HCT116 (cell line): ENCODE measurements around the gene KLHL25. TPM values are rescaled to one million over a fixed set of nuclear protein-coding genes. Genes with fewer than 3 reads are reported as not detected.

Experiments used
- ATAC-seq: fragments of 200-7000 bp; cut with Tn5 transposase; 2 replicates; pipeline ENCODE4 v1.9.1; 2020; ENCODE audit warnings: mild to moderate bottlenecking, moderate library complexity
- BruUV-seq: library from RNA; stranded (reverse); fragments of 400-500 nt; replicated peaks from 2 replicates; lab custom pipeline; 2021; lab: Mats Ljungman, UMichigan
- CTCF ChIA-PET: fragments of 300-600 bp; sonication (Branson Sonifier 250); formaldehyde crosslinking; loops from one replicate; lab custom pipeline; 2021; ENCODE audit warnings: antibody characterized with exemption; lab: Charles Lee
- POLR2A ChIA-PET: fragments of 300-600, 350-600 bp; sonication (Branson Sonifier 250); formaldehyde crosslinking; loops from one replicate; lab custom pipeline; 2021; ENCODE audit warnings: antibody characterized with exemption; lab: Charles Lee
- RAD21 ChIA-PET, 2 experiments: fragments of 300-600 bp; sonication (Branson Sonifier 250); formaldehyde crosslinking; loops; one replicate each; lab custom pipeline; 2023; ENCODE audit warnings: low total read pairs in 2 of 2; ENCODE audit not compliant: uncharacterized antibody in 2 of 2, unreplicated experiment in 2 of 2, low non-redundant PET in 1 of 2; lab: Charles Lee
- DNase-seq: peaks from one replicate; pipeline ENCODE4 v3.0.0-alpha.2; 2010; ENCODE audit warnings: low read depth, low spot score
- H2AFZ ChIP-seq: fragments of 200-600 bp; shearing (Covaris generic), sonication (generic); 2 replicates; pipeline ENCODE4 v1.6.1; 2017; ENCODE audit warnings: low read depth, mixed run types, mixed read lengths, antibody characterized with exemption, low read length; ENCODE audit not compliant: poor library complexity, severe bottlenecking
- H3K27ac ChIP-seq: 2 replicates; pipeline ENCODE4 v1.5.1; 2012; ENCODE audit warnings: low read depth, low read length
- H3K27me3 ChIP-seq: fragments of 200-600 bp; sonication (generic); 2 replicates; pipeline ENCODE4 v1.6.1; 2016; ENCODE audit warnings: mixed run types, low read length, mixed read lengths; ENCODE audit not compliant: insufficient read depth
- H3K36me3 ChIP-seq, 2 experiments: fragments of 200-500 bp in 1 of 2; fragments of 200-600 bp in 1 of 2; sonication (Bioruptor generic) in 1 of 2; sonication (generic) in 1 of 2; 2 replicates each; pipeline versions ENCODE4 v1.5.1 to v1.6.1; 2014 to 2016; ENCODE audit warnings: low read length in 2 of 2, inconsistent platforms in 1 of 2, mixed read lengths in 1 of 2, mixed run types in 1 of 2; ENCODE audit not compliant: insufficient read depth in 2 of 2, control insufficient read depth in 1 of 2
- H3K4me1 ChIP-seq, 2 experiments: fragments of 200-600 bp in 1 of 2; sonication (generic) in 1 of 2; 2 replicates each; pipeline versions ENCODE4 v1.5.1 to v1.6.1; 2012 to 2017; ENCODE audit warnings: low read length in 2 of 2, inconsistent platforms in 1 of 2, mild to moderate bottlenecking in 1 of 2, mixed read lengths in 1 of 2, mixed run types in 1 of 2, moderate library complexity in 1 of 2; ENCODE audit not compliant: insufficient read depth in 2 of 2, control insufficient read depth in 1 of 2
- H3K4me2 ChIP-seq: fragments of 200-600 bp; sonication (generic); 2 replicates; pipeline ENCODE4 v1.6.1; 2017; ENCODE audit warnings: mixed run types, low read length, mixed read lengths
- H3K4me3 ChIP-seq, 2 experiments: fragments of 200-600 bp in 1 of 2; sonication (generic) in 1 of 2; replicated peaks in 1 of 2; 2 replicates each; pipeline ENCODE4 v1.5.1; 2011 to 2016; ENCODE audit warnings: low read length in 2 of 2, control low read depth in 1 of 2, low read depth in 1 of 2, mild to moderate bottlenecking in 1 of 2, mixed read lengths in 1 of 2, mixed run types in 1 of 2
- H3K79me2 ChIP-seq: fragments of 200-600 bp; sonication (generic); 2 replicates; pipeline ENCODE4 v1.6.1; 2017; ENCODE audit warnings: mild to moderate bottlenecking, mixed run types, low read length, moderate library complexity, mixed read lengths; ENCODE audit not compliant: insufficient read depth
- H3K9ac ChIP-seq: fragments of 200-600 bp; sonication (generic); 2 replicates; pipeline ENCODE4 v1.6.1; 2016; ENCODE audit warnings: low read length, mixed read lengths
- H3K9me2 ChIP-seq: fragments of 200-600 bp; sonication (generic), shearing (Covaris generic); 2 replicates; pipeline ENCODE4 v1.6.1; 2017; ENCODE audit warnings: mixed run types, mild to moderate bottlenecking, moderate library complexity; ENCODE audit not compliant: insufficient read depth
- H3K9me3 ChIP-seq, 2 experiments: fragments of 200-500 bp in 1 of 2; fragments of 200-600 bp in 1 of 2; sonication (Bioruptor generic) in 1 of 2; sonication (generic) in 1 of 2; 2 replicates each; pipeline ENCODE4 v1.6.1; 2014 to 2017; ENCODE audit warnings: low read length in 2 of 2, mixed read lengths in 2 of 2, inconsistent platforms in 1 of 2, low read depth in 1 of 2, mild to moderate bottlenecking in 1 of 2, mixed run types in 1 of 2, moderate library complexity in 1 of 2; ENCODE audit not compliant: control insufficient read depth in 1 of 2, insufficient read depth in 1 of 2
- H4K20me1 ChIP-seq: fragments of 200-600 bp; sonication (generic), shearing (Covaris generic); 2 replicates; pipeline ENCODE4 v1.6.1; 2017; ENCODE audit warnings: mixed run types, mild to moderate bottlenecking, moderate library complexity; ENCODE audit not compliant: insufficient read depth
- ATF3 ChIP-seq: IDR thresholded peaks from 2 replicates; pipeline ENCODE4 v1.6.1; 2012
- CBX3 ChIP-seq: IDR thresholded peaks from 2 replicates; pipeline ENCODE4 v1.6.1; 2012; ENCODE audit warnings: low read depth
- CTCF ChIP-seq, 3 experiments: fragments of 200-600 bp in 1 of 3; sonication (generic) in 1 of 3; IDR thresholded peaks in 2 of 3; conservative IDR thresholded peaks in 1 of 3; 2 replicates each; pipeline ENCODE4 v1.5.1; 2012 to 2017; ENCODE audit warnings: low read depth in 2 of 3, low read length in 2 of 3, antibody characterized with exemption in 1 of 3, borderline replicate concordance in 1 of 3, control low read depth in 1 of 3, mild to moderate bottlenecking in 1 of 3, mixed read lengths in 1 of 3, mixed run types in 1 of 3, moderate library complexity in 1 of 3; ENCODE audit not compliant: insufficient read depth in 1 of 3
- EGR1 ChIP-seq: IDR thresholded peaks from 2 replicates; pipeline ENCODE4 v1.6.1; 2012; ENCODE audit warnings: low read depth
- EZH2 ChIP-seq: fragments of 200-600 bp; sonication (generic); IDR thresholded peaks from 2 replicates; pipeline ENCODE4 v1.6.1; 2017; ENCODE audit warnings: antibody characterized with exemption, mixed run types
- EZH2phosphoT487 ChIP-seq: fragments of 200-600 bp; IDR thresholded peaks from 2 replicates; pipeline ENCODE4 v1.6.1; 2018; ENCODE audit warnings: antibody characterized with exemption, borderline replicate concordance
- JUND ChIP-seq: IDR thresholded peaks from 2 replicates; pipeline ENCODE4 v1.6.1; 2012
- POLR2AphosphoS5 ChIP-seq: IDR thresholded peaks from 2 replicates; pipeline ENCODE4 v1.6.1; 2011; ENCODE audit warnings: mild to moderate bottlenecking, low read depth, low read length, moderate library complexity
- SP1 ChIP-seq: IDR thresholded peaks from 2 replicates; pipeline ENCODE4 v1.6.1; 2012; ENCODE audit warnings: low read depth
- TCF7L2 ChIP-seq: IDR thresholded peaks from 2 replicates; pipeline ENCODE4 v1.7.0; 2011; ENCODE audit warnings: borderline replicate concordance, inconsistent platforms; ENCODE audit not compliant: insufficient read depth, insufficient read length; ENCODE audit errors: extremely low read depth
- intact Hi-C: fragments of 100-400 bp; cut with micrococcal nuclease; formaldehyde crosslinking; loops from 2 replicates; pipeline ENCODE4 v1.10.0; 2022
- total RNA-seq: library from RNA; stranded (reverse); gene quantifications from one replicate; pipeline ENCODE4 v1.2.1, GENCODE V29; 2021; ENCODE audit not compliant: unreplicated experiment

The KLHL25 gene
- total RNA-seq, 1 experiment from 2014 or later: 5.3 TPM

- Histone ChIP-seq H3K27ac (no peak overlapping the region), H3K36me3 (peaks cover 0 to 11% of the 10 kb centered on the region in 2 experiments; a peak in 2 of 4 replicates), H3K9me2 (no peaks in the 10 kb centered on the region), H3K79me2 (no peaks in the 10 kb centered on the region), H3K27me3 (no peaks in the 10 kb centered on the region), H2AFZ (no peak overlapping the region), H4K20me1 (no peaks in the 10 kb centered on the region), H3K9me3 (no peaks in the 10 kb centered on the region)
- ChIA-PET RAD21 (no interaction called here), POLR2A (no interaction called here)
- DNase-seq: no peak
- intact Hi-C loops: no loop called here
- no TSS peak for BruUV-seq
- no peak for ATAC-seq
- TF ChIP-seq JUND (no peak), CBX3 (no peak), CTCF (IDR thresholded peaks at IDR 0.05 in 2 of 3, conservative IDR thresholded peaks at IDR 0.05 in 1 of 3; ENCODE audit: borderline replicate concordance in 1 of 3, insufficient read depth in 1 of 3, low read depth in 2 of 3, low read length in 2 of 3) (no peak), SP1 (no peak), EGR1 (no peak), TCF7L2 (no peak), ATF3 (no peak), EZH2 (no peak), EZH2phosphoT487 (no peak), POLR2AphosphoS5 (no peak)
- TF ChIP-seq, all 23 proteins: peak for 0
- H3K4me1 ChIP-seq: no peaks in the 10 kb centered on the region
- CTCF ChIA-PET: no interaction called here
- H3K4me2 ChIP-seq: no peak overlapping the region
- no peak overlapping the region for H3K9ac ChIP-seq
- H3K4me3 ChIP-seq: no peak overlapping the region
Measured at GRCh38 chr15:85716261-85716660, 78.5 kb downstream of the KLHL25 start.
